ENCODE measurements around the gene INAFM2. TPM values are rescaled to one million over a fixed set of nuclear protein-coding genes. Genes with fewer than 3 reads are reported as not detected.

Gene INAFM2
- total RNA-seq, 1 donor from 2014 or later: 23.6 TPM

- no peak for TF ChIP-seq CTCF (conservative IDR thresholded peaks at IDR 0.05)
- Mint-ChIP-seq H3K27me3 (peaks cover 18% of the 10 kb centered on the region), H3K4me1 (ENCODE audit: unreplicated experiment) (peaks cover 6% of the 10 kb centered on the region), H3K4me3 (no peak overlapping the region), H3K9me3 (no peaks in the 10 kb centered on the region), H3K36me3 (no peaks in the 10 kb centered on the region), H3K27ac (no peak overlapping the region)
- no peak for DNase-seq (ENCODE audit: extremely low spot score, unreplicated experiment)
These were observed 20.5 kb upstream of the INAFM2 start for GRCh38 chr15:40302981-40303380.

DNA sequence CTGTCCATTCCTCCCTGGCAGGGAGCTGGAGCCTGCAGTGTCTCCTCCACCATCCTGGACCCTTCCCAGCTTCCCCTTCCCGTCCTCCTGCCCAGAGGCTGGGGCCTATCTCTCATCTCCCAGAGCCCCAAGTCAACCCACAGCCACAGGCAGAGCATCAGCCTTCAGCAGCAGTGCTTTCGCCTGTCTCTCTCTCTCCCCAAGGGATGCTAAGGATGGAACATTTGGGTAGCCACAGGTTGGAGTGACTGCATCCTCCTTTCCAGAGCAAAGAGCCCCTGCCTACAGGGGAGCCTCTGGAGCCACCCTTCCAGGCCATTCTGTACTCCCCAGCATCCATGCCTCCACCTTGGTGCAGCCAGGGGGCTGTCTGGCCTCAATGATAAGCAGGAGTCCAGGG, 19.9 kb upstream of the INAFM2 start:
- Mint-ChIP-seq H3K27me3 (peaks cover 18% of the 10 kb centered on the region), H3K4me3 (no peak overlapping the region), H3K36me3 (no peaks in the 10 kb centered on the region), H3K4me1 (ENCODE audit: unreplicated experiment) (peaks cover 6% of the 10 kb centered on the region), H3K9me3 (no peaks in the 10 kb centered on the region), H3K27ac (no peak overlapping the region)
- DNase-seq (ENCODE audit: extremely low spot score, unreplicated experiment): no peak
- TF ChIP-seq CTCF (conservative IDR thresholded peaks at IDR 0.05): no peak

DNA sequence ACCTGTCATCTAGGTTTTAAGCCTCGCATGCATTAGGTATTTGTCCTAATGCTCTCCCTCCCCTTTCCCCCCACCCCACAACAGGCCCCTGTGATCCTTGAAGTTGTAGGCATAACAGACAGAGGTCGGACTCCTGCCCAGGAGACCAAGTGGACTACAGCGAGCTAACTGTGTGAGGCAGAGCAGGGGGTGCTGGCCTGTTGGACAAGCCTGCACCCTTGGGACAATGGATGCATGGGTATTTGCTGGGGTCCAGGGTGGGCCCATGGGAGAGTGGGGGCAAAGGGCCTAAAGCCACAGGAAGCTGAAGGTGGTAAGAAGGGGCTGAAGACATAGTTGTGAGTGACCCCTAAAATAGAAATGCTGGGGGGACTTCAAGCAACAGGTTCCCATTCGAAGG, 18.2 kb upstream of the INAFM2 start:
- H3K27ac Mint-ChIP-seq: no peak overlapping the region
- no peak for DNase-seq (ENCODE audit: extremely low spot score, unreplicated experiment)
- H3K4me3 Mint-ChIP-seq: no peak overlapping the region
- H3K9me3 Mint-ChIP-seq: no peaks in the 10 kb centered on the region
- peaks cover 27% of the 10 kb centered on the region for H3K27me3 Mint-ChIP-seq
- no peaks in the 10 kb centered on the region for H3K36me3 Mint-ChIP-seq
- peaks cover 19% of the 10 kb centered on the region for H3K4me1 Mint-ChIP-seq (ENCODE audit: unreplicated experiment)
- no peak for TF ChIP-seq CTCF (conservative IDR thresholded peaks at IDR 0.05)

- DNase-seq (ENCODE audit: extremely low spot score, unreplicated experiment): no peak
- Mint-ChIP-seq H3K27me3 (peaks cover 32% of the 10 kb centered on the region), H3K36me3 (no peaks in the 10 kb centered on the region), H3K9me3 (no peaks in the 10 kb centered on the region), H3K4me3 (no peak overlapping the region), H3K27ac (no peak overlapping the region), H3K4me1 (ENCODE audit: unreplicated experiment) (peaks cover 18% of the 10 kb centered on the region)
- TF ChIP-seq CTCF (conservative IDR thresholded peaks at IDR 0.05): no peak
These were observed 17.1 kb upstream of the INAFM2 start for GRCh38 chr15:40306371-40306770.

DNA sequence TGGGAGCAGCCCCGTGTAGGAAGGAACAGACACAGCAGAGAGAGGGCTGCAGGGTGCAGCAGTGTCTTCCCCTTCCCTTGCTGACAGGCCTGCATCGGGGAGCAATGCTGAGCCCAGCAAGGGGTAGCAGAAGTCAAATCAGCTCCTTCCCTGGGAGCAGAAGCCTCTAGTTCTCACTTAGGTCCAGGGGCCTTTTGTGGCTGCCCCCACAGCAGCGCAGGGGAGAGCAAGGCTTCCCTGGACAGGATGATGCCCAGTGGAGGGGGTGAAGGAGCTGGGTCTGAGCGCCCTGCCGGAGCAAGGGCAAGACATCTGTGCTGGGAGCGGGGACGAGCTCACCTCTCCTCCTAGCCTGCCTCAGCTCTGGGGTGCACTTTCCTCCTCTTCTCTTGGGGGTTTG, 16.6 kb upstream of the INAFM2 start:
- H3K4me3 Mint-ChIP-seq: no peak overlapping the region
- no peak overlapping the region for H3K27ac Mint-ChIP-seq
- H3K9me3 Mint-ChIP-seq: no peaks in the 10 kb centered on the region
- H3K27me3 Mint-ChIP-seq: peaks cover 33% of the 10 kb centered on the region
- peaks cover 13% of the 10 kb centered on the region for H3K4me1 Mint-ChIP-seq (ENCODE audit: unreplicated experiment)
- no peak for TF ChIP-seq CTCF (conservative IDR thresholded peaks at IDR 0.05)
- no peaks in the 10 kb centered on the region for H3K36me3 Mint-ChIP-seq
- no peak for DNase-seq (ENCODE audit: extremely low spot score, unreplicated experiment)

Data from type B pancreatic cell (in vitro differentiated cells).